HG02870 (cell line): ENCODE measurements around the gene AUTS2.

Experiments used
- ATAC-seq: cut with Tn5 transposase; IDR thresholded peaks from one replicate; pipeline ENCODE4 v1.9.1; 2021; ENCODE audit warnings: mild to moderate bottlenecking, moderate library complexity; ENCODE audit not compliant: unreplicated experiment

AUTS2 gene

DNA sequence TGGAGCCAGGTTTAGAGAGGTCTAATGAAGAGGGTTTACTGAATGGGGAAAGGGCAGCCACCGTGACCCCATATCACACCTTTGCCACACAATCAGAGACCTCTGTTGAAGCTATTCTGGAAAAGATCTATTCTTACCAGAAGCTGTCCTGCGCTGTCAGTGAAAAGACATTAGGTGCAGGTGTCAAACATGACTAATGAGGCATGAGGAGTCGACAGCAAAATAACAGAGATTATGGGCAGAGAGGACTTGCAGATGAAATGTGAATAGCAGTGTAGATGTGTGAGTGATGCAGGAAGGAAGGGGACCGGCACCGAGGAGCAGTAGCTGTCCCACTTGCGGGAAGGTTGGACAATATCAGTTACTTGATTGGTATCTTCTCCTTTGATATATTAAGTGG, 906.0 kb downstream of the AUTS2 start:
- no peak for ATAC-seq

DNA sequence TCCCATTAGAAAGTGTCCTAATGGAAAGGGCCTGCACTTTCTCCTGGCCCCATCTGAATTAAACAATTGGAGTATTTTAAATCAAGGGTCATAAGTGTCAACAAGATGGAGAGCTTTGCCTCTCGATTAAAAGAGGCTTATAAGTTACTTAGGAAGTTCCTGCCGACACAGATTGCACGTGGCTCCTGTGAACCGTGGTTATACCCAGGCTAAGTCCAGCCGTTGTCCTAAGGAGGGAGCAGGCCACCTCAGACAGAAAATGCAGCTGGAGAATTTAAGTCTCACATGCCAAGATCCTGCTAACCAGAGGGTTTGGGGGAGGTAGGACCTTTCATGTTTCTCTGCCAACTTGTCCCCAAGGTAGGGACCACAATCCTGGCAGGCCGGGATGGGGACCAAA, 907.2 kb downstream of the AUTS2 start:
- ATAC-seq, result no peak

GRCh38 chr7:70505886-70506285, 907.6 kb downstream of the AUTS2 start:
- ATAC-seq, result no peak

GRCh38 chr7:70506434-70506833, 908.2 kb downstream of the AUTS2 start:
- no peak for ATAC-seq

- ATAC-seq, result no peak
Observed at GRCh38 chr7:70512144-70512543, 913.9 kb downstream of the AUTS2 start.

DNA sequence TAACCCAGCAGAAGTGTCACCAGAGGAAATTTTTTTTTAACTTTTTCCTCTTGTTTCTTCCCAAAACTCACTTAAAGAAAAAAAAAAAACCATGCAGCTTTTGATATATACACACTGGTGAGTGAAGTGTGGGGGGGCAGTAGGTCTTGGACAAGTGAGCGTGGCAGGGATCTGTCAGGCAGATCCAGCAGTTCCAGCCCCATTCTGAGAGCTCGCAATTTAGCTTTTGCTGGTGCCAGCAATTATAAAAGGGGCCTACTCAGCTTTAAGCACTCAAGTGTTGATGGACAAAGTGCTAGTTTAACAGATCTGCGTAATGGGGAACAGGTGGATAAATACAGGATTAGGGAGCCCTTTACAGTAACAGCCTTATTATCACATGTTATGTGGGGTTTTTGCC, 914.5 kb downstream of the AUTS2 start:
- ATAC-seq, result no peak

DNA sequence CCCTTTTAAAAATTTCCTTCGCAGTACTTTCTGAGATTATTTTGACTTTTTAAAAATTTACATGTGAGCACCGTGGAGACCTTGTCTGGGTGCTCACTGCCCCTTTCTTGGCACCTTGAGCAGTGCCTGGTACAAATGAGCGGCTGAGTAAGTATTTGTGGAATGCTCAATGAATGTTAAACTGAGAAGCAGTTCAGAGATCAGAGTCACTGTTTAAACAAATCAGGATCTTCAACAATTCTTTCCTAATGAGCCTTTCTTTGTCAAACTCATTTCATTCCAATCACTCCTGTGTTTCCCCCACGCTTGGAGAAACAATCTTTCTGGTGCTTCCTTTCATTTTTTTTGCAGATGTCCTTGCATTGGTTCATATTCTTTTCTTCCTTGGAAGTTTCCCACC, 922.3 kb downstream of the AUTS2 start:
- ATAC-seq, result no peak

DNA sequence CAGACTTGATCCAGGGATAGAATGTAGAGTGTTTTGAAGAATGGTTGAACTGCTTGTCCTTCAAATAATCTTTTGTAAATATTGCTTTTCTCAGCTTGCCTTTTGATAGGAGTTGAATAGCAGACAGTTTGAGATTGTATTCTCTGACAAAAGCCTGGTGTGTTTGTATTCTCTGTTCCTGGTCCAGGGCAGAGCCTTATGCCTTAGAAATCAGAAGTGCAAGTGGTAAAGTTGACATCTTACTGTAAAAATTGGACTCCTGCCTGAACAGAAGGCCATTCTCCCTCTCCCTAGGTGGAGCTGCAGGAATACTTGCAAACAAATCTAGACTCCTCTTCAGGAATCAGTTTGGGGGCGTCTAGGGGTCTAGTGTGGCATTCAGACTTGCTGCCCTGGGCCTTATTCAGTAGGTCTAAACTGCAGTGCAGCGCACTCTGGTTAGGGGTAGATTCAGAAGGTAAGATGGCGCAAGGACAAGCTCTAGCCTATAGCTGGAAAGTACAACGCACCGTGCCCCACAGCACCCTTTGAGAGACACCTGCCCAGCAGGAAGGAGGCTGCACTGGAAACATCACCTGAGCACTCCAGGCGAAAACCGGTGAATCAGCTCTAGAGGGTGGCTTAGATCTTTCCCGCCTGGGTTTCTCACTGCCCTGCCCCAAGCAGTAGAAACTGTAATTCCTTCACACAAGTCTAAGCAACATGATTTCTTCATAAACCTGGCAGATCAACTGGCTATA, 925.1 kb downstream of the AUTS2 start:
- ATAC-seq, result no peak

DNA sequence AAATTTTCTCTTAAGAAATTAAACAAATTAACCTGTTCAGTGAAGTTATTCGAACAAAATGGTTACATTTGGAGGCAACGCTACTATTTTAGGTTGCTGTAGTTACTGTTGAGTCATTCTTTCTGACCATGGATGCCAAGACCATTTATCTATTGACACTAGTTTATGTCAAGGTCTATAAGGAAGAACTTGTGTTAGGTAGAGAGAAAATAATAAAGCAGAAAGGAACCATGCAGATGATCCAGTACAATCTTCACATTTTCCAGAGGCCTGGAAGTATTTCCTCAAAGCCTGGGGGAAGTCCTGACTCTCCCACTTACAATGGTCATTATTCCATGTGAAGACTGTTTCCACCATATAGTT, 925.7 kb downstream of the AUTS2 start:
- no peak for ATAC-seq

DNA sequence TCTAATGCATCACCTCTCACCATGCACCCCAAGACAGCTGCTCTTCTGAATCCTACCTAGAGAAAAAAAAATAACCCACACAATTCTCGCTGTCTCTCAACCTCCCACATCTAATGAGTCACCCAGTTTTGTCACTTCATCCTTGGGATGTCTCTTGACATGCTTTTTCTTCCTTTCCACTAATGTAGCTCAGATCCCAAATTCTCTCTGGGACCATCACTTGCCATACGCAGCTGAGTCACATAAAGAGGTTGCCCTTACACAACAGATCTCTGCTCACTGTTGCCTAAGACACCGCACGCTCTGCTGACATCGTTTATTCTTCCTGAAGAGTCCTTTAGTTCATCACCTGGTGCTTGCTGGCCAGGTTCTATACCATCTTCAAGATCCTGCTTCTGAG, 927.7 kb downstream of the AUTS2 start:
- ATAC-seq, result no peak

GRCh38 chr7:70527520-70528115, 929.3 kb downstream of the AUTS2 start:
- no peak for ATAC-seq

DNA sequence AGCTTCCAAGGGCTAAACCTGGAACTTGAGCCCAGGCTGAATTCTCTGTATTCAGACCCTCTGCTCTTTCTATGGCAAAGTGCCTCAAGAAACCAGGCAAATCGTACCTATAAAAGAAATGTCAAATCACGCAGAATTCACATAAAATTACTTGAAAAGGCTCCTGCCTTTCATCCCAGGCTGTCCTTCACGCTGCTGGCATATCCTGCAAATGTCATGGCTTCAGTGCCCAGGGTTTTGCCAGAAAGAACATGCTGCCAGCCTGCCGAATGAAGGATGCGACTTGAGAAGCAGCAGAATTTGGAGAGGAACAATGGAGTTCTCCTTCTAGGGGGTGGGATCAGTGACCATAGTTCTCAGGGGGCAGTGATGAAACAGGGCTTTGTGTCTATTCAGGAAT, 931.2 kb downstream of the AUTS2 start:
- ATAC-seq, result no peak

GRCh38 chr7:70529914-70530585, 931.8 kb downstream of the AUTS2 start:
- no peak for ATAC-seq

DNA sequence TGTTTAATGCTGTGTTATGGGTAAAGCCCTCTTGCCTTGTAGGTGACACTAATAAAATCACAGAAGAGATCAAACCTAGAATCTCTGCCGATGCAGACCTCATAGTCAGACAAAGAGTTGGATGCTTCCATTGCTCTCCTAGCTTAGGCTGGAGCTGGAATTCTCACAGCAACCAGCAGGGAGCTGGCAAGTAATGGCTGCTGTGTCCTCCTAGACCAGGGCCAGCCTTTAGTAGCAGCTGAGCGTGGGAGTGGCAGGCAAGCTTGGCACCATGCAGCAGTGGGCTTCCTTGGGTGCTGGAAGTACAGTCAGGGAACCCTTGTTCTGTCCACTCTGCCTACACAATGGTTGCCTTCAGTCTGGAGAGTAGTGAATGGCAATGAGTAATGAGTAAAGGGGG, 935.3 kb downstream of the AUTS2 start:
- ATAC-seq, result no peak

DNA sequence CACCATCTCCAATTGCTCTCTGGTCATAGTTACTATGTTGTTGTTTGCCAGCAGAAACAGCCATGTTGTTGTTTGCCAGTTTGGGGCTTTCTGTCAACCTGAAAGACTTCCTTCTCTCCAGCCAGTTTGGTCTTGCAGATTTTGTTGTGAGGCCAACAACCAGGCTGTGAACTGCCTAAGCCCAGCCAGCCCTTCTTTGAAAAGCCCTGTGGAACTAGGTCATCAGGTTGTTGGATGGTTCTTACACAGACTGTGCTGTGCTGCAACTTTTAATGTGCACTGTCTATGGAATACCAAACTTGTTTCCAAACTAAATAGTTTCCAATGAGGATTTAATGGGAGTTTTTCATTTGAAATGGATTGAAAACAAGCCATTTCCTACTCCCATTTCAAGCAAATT, 940.9 kb downstream of the AUTS2 start:
- ATAC-seq, result no peak

- no peak for ATAC-seq
Observed at GRCh38 chr7:70539617-70540016, 941.3 kb downstream of the AUTS2 start.

GRCh38 chr7:70540641-70541040, 942.4 kb downstream of the AUTS2 start:
- ATAC-seq, result no peak

- ATAC-seq, result no peak
Observed at GRCh38 chr7:70542750-70543376, 944.6 kb downstream of the AUTS2 start.

GRCh38 chr7:70544016-70544415, 945.7 kb downstream of the AUTS2 start:
- no peak for ATAC-seq

- ATAC-seq, result no peak
Observed at GRCh38 chr7:70545214-70545613, 946.9 kb downstream of the AUTS2 start.

- ATAC-seq, result no peak
Observed at GRCh38 chr7:70552141-70552540, 953.9 kb downstream of the AUTS2 start.

- no peak for ATAC-seq
Observed at GRCh38 chr7:70553364-70553763, 955.1 kb downstream of the AUTS2 start.
